ENCODE measurements around the gene HCN3.

HCN3 gene

GRCh38 chr1:155322571-155322952 lies 45.3 kb downstream of the HCN3 start:
- peak overlapping the region; percentile 86 for H3K4me3 ChIP-seq (replicated peaks; ENCODE audit: low read depth, low read length)
- no peak for DNase-seq (ENCODE audit: extremely low read depth, low read depth)
- no peak for TF ChIP-seq CTCF (IDR thresholded peaks at IDR 0.05; ENCODE audit: low read depth, low read length, missing control alignments)

- DNase-seq (ENCODE audit: extremely low read depth, low read depth) = peak; percentile 79
- H3K4me3 ChIP-seq (replicated peaks; ENCODE audit: low read depth, low read length) = peak overlapping the region; percentile 86
- TF ChIP-seq CTCF (IDR thresholded peaks at IDR 0.05; ENCODE audit: low read depth, low read length, missing control alignments) = peak; percentile 91
These were observed 45.9 kb downstream of the HCN3 start for GRCh38 chr1:155322953-155323728.

- H3K4me3 ChIP-seq (replicated peaks; ENCODE audit: low read depth, low read length) = peak overlapping the region; percentile 86
- no peak for TF ChIP-seq CTCF (IDR thresholded peaks at IDR 0.05; ENCODE audit: low read depth, low read length, missing control alignments)
- DNase-seq (ENCODE audit: extremely low read depth, low read depth) = peak; percentile 48
These were observed 46.4 kb downstream of the HCN3 start for GRCh38 chr1:155323729-155324036.

GRCh38 chr1:155324037-155324716 lies 46.9 kb downstream of the HCN3 start:
- no peak for TF ChIP-seq CTCF (IDR thresholded peaks at IDR 0.05; ENCODE audit: low read depth, low read length, missing control alignments)
- H3K4me3 ChIP-seq (replicated peaks; ENCODE audit: low read depth, low read length) = peak overlapping the region; percentile 86
- DNase-seq (ENCODE audit: extremely low read depth, low read depth) = peak; percentile 75

GRCh38 chr1:155324717-155325602 lies 47.7 kb downstream of the HCN3 start:
- H3K4me3 ChIP-seq (replicated peaks; ENCODE audit: low read depth, low read length) = peak overlapping the region; percentile 86
- DNase-seq (ENCODE audit: extremely low read depth, low read depth) = no peak
- peak; percentile 28 for TF ChIP-seq CTCF (IDR thresholded peaks at IDR 0.05; ENCODE audit: low read depth, low read length, missing control alignments)

- DNase-seq (ENCODE audit: extremely low read depth, low read depth) = no peak
- H3K4me3 ChIP-seq (replicated peaks; ENCODE audit: low read depth, low read length) = peak overlapping the region; percentile 86
- TF ChIP-seq CTCF (IDR thresholded peaks at IDR 0.05; ENCODE audit: low read depth, low read length, missing control alignments) = no peak
These were observed 48.3 kb downstream of the HCN3 start for GRCh38 chr1:155325603-155325893.

All from HFF-Myc (cell line).